Fibroblast of lung (primary cell): ENCODE measurements around the gene SDR42E1. TPM values are rescaled to one million over a fixed set of nuclear protein-coding genes. Genes with fewer than 3 reads are reported as not detected.

Experiments
- DNase-seq, 2 donors: peaks; one replicate each; pipeline versions ENCODE4 v3.0.0 to v3.0.0-alpha.2; 2010; ENCODE audit warnings: low read depth in 2 of 2
- H2AFZ ChIP-seq: 2 replicates; pipeline ENCODE4 v1.5.1; 2012; ENCODE audit warnings: low read length, control low read depth, inconsistent platforms
- H3K27ac ChIP-seq: 2 replicates; pipeline ENCODE4 v1.5.1; 2011; ENCODE audit warnings: low read length, control low read depth; ENCODE audit not compliant: insufficient read depth
- H3K27me3 ChIP-seq: 2 replicates; pipeline ENCODE4 v1.5.1; 2011; ENCODE audit warnings: mild to moderate bottlenecking, low read length; ENCODE audit not compliant: control insufficient read depth, insufficient read depth
- H3K36me3 ChIP-seq: 2 replicates; pipeline ENCODE4 v1.5.1; 2011; ENCODE audit warnings: low read length; ENCODE audit not compliant: control insufficient read depth, insufficient read depth
- H3K4me1 ChIP-seq: 2 replicates; pipeline ENCODE4 v1.5.1; 2011; ENCODE audit warnings: low read length; ENCODE audit not compliant: control insufficient read depth, insufficient read depth; ENCODE audit errors: extremely low read depth
- H3K4me2 ChIP-seq: 2 replicates; pipeline ENCODE4 v1.5.1; 2011; ENCODE audit warnings: low read length, control low read depth; ENCODE audit not compliant: insufficient read depth; ENCODE audit errors: extremely low read depth
- H3K4me3 ChIP-seq, 4 experiments: fragments of 200-600 bp in 1 of 4; sonication (generic) in 1 of 4; replicated peaks in 1 of 4; 2 replicates each; pipeline ENCODE4 v1.5.1; 2011 to 2016; ENCODE audit warnings: low read length in 4 of 4, low read depth in 3 of 4, mild to moderate bottlenecking in 3 of 4, control low read depth in 2 of 4, inconsistent platforms in 1 of 4, mixed read lengths in 1 of 4; ENCODE audit not compliant: insufficient read depth in 1 of 4; ENCODE audit errors: control extremely low read depth in 1 of 4
- H3K79me2 ChIP-seq: 2 replicates; pipeline ENCODE4 v1.5.1; 2012; ENCODE audit warnings: mild to moderate bottlenecking, low read length, inconsistent platforms; ENCODE audit not compliant: control insufficient read depth, insufficient read depth
- H3K9ac ChIP-seq: 2 replicates; pipeline ENCODE4 v1.5.1; 2011; ENCODE audit warnings: mild to moderate bottlenecking, low read length, control low read depth; ENCODE audit not compliant: insufficient read depth
- H3K9me3 ChIP-seq: 2 replicates; pipeline ENCODE4 v1.5.1; 2012; ENCODE audit warnings: low read depth, low read length; ENCODE audit not compliant: control insufficient read depth, insufficient read depth
- H4K20me1 ChIP-seq: 2 replicates; pipeline ENCODE4 v1.5.1; 2011; ENCODE audit warnings: low read length; ENCODE audit not compliant: control insufficient read depth, insufficient read depth; ENCODE audit errors: extremely low read depth
- CTCF ChIP-seq, 2 donors: IDR thresholded peaks in 1 of 2; conservative IDR thresholded peaks in 1 of 2; 1 replicate in 1 of 2; 2 replicates in 1 of 2; pipeline ENCODE4 v1.5.1; 2011 to 2012; ENCODE audit warnings: low read length in 2 of 2, control low read depth in 1 of 2, inconsistent platforms in 1 of 2, low read depth in 1 of 2, mild to moderate bottlenecking in 1 of 2
- EZH2 ChIP-seq: IDR thresholded peaks from 2 replicates; pipeline ENCODE4 v1.5.1; 2012; ENCODE audit warnings: low read length, control low read depth, mild to moderate bottlenecking; ENCODE audit errors: missing control alignments
- polyA plus RNA-seq, 2 donors: library from polyadenylated mRNA; depleted of rRNA in 1 of 2; stranded (reverse) in 1 of 2; unstranded in 1 of 2; fragments of >200 nt; gene quantifications; 2 replicates each; pipeline ENCODE4 v1.2.1, GENCODE V29; 2011 to 2012; ENCODE audit warnings: missing spikeins in 1 of 2
- total RNA-seq: library from RNA; depleted of rRNA; stranded (reverse); fragments of >200 nt; gene quantifications from 2 replicates; pipeline ENCODE4 v1.2.1, GENCODE V29; 2014

The SDR42E1 gene
- total and polyA plus RNA-seq, 2 donors (not counting 1 experiment from before 2014, with no cell fraction given) = 1.0 to 1.8 TPM

DNA sequence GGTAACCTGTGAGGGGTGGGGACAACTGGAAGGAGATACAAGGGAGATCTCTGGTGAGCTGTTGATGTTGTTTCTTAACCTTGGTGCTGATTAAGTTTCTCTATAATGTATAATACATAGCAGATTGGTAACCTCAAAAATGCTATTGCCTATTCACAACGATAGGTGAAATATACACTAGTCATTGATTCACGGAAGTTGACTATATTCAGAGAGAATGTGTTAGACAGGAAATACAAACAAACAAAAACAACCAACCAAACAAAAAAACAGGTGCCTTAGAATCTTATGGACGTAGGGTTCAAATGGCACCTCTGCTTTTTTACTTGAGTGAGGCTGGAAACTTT, 45.3 kb upstream of the SDR42E1 start:
- Histone ChIP-seq H3K9ac (no peak overlapping the region), H3K4me3 (no peak overlapping the region), H3K4me2 (no peak overlapping the region), H3K9me3 (no peaks in the 10 kb centered on the region), H3K79me2 (no peaks in the 10 kb centered on the region), H3K36me3 (no peaks in the 10 kb centered on the region), H3K4me1 (peaks cover 6% of the 10 kb centered on the region), H3K27me3 (peaks cover 3% of the 10 kb centered on the region), H3K27ac (no peak overlapping the region), H2AFZ (no peak overlapping the region), H4K20me1 (no peaks in the 10 kb centered on the region)
- DNase-seq = no peak
- TF ChIP-seq EZH2 (no peak), CTCF (conservative IDR thresholded peaks at IDR 0.05 in 1 of 2, IDR thresholded peaks at IDR 0.05 in 1 of 2; ENCODE audit: low read depth in 1 of 2, low read length in 2 of 2) (no peak)

- Histone ChIP-seq H3K9ac (no peak overlapping the region), H3K4me3 (no peak overlapping the region), H3K79me2 (no peaks in the 10 kb centered on the region), H3K36me3 (no peaks in the 10 kb centered on the region), H3K27ac (no peak overlapping the region), H3K27me3 (peaks cover 3% of the 10 kb centered on the region), H2AFZ (no peak overlapping the region), H3K4me1 (peaks cover 6% of the 10 kb centered on the region), H4K20me1 (no peaks in the 10 kb centered on the region), H3K4me2 (no peak overlapping the region), H3K9me3 (no peaks in the 10 kb centered on the region)
- TF ChIP-seq EZH2 (no peak), CTCF (conservative IDR thresholded peaks at IDR 0.05 in 1 of 2, IDR thresholded peaks at IDR 0.05 in 1 of 2; ENCODE audit: low read depth in 1 of 2, low read length in 2 of 2) (no peak)
- DNase-seq = no peak
These were observed 44.7 kb upstream of the SDR42E1 start for GRCh38 chr16:82055728-82056549.

DNA sequence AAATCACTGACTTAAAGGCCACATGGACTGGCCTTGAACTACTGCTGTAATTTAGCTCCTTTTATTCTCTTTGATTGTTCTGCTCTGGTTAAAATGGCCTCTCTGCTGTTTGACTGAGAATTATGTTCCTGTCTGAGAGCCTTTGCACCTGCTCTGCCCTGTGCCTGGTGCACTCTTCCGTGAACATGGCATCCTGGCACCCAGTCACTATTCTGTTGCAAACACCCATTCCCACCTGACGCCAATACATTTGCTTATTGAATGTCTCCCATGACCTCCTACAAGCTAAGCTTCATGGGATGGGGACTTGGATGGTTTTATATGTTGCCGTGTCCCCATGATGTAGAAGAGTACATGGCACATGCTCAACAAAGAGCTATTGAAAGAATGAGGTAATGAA, 43.8 kb upstream of the SDR42E1 start:
- Histone ChIP-seq H3K27me3 (peaks cover 3% of the 10 kb centered on the region), H2AFZ (no peak overlapping the region), H3K79me2 (no peaks in the 10 kb centered on the region), H3K9me3 (no peaks in the 10 kb centered on the region), H4K20me1 (no peaks in the 10 kb centered on the region), H3K36me3 (no peaks in the 10 kb centered on the region), H3K27ac (no peak overlapping the region), H3K4me3 (no peak overlapping the region), H3K4me2 (no peak overlapping the region), H3K4me1 (peaks cover 6% of the 10 kb centered on the region), H3K9ac (no peak overlapping the region)
- TF ChIP-seq CTCF (conservative IDR thresholded peaks at IDR 0.05 in 1 of 2, IDR thresholded peaks at IDR 0.05 in 1 of 2; ENCODE audit: low read depth in 1 of 2, low read length in 2 of 2) (no peak), EZH2 (no peak)
- no peak for DNase-seq
